C4-2B (cell line): ENCODE measurements around the gene OLFM4.
"Not testable (repeated sequence)": the region's sequence is repeated elsewhere in the genome, so short reads cannot be mapped to it uniquely, and the experiment has no call there.

ENCODE experiments used
- H3K27ac ChIP-seq: fragments of 450-650 bp; 2 replicates; pipeline ENCODE4 v1.5.1; 2017
- ZFX ChIP-seq: fragments of 450-650 bp; IDR thresholded peaks from 2 replicates; pipeline ENCODE4 v1.6.1; 2017
- TF ChIP-seq, protein P1 (sequence below): fragments of 450-650 bp; conservative IDR thresholded peaks from 2 replicates; pipeline ENCODE4 v1.5.1; 2017; ENCODE audit warnings: mild to moderate bottlenecking

Gene OLFM4

GRCh38 chr13:53004573-53004972 lies 24.0 kb upstream of the OLFM4 start:
- TF ChIP-seq, protein P1, sequence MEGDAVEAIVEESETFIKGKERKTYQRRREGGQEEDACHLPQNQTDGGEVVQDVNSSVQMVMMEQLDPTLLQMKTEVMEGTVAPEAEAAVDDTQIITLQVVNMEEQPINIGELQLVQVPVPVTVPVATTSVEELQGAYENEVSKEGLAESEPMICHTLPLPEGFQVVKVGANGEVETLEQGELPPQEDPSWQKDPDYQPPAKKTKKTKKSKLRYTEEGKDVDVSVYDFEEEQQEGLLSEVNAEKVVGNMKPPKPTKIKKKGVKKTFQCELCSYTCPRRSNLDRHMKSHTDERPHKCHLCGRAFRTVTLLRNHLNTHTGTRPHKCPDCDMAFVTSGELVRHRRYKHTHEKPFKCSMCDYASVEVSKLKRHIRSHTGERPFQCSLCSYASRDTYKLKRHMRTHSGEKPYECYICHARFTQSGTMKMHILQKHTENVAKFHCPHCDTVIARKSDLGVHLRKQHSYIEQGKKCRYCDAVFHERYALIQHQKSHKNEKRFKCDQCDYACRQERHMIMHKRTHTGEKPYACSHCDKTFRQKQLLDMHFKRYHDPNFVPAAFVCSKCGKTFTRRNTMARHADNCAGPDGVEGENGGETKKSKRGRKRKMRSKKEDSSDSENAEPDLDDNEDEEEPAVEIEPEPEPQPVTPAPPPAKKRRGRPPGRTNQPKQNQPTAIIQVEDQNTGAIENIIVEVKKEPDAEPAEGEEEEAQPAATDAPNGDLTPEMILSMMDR = peak; percentile 14; the same call in 1 of the 2 replicates
- no peak for TF ChIP-seq ZFX
- no peak overlapping the region for H3K27ac ChIP-seq

- TF ChIP-seq ZFX = no peak
- TF ChIP-seq, protein P1 = no peak
- H3K27ac ChIP-seq = no peak overlapping the region
These were observed 23.0 kb upstream of the OLFM4 start for GRCh38 chr13:53005626-53006025.

- H3K27ac ChIP-seq = no peak overlapping the region
- TF ChIP-seq, protein P1 = no peak
- TF ChIP-seq ZFX = no peak
These were observed 20.7 kb upstream of the OLFM4 start for GRCh38 chr13:53007872-53008271.

- TF ChIP-seq, protein P1 = no peak
- TF ChIP-seq ZFX = no peak
- peak overlapping the region; percentile 26; the same call in 1 of the 2 replicates for H3K27ac ChIP-seq
These were observed 18.1 kb upstream of the OLFM4 start for GRCh38 chr13:53010374-53011105.

DNA sequence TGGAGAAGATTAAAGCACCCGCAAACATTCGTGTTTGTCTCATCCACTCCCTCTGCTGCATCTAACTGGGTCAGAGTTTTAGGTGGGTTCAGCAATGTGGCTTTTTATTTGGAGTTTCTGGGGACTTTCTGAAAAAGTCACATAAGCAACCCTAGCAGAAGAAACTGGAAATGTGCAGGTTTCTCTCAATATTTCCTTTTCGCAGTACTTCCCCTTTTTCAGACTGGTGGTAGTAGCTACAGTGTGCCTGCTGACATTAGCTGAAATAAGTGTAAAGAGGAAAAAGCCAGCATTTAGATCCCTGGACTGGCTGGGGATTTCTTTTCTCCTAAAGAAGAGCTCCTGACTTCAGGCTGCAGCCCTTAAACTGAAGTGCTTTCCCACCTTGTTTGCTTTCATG lies 15.9 kb upstream of the OLFM4 start:
- no peak for TF ChIP-seq ZFX
- TF ChIP-seq, protein P1 = no peak
- H3K27ac ChIP-seq = no peak overlapping the region

- TF ChIP-seq, protein P1 = no peak
- no peak for TF ChIP-seq ZFX
- no peak overlapping the region for H3K27ac ChIP-seq
These were observed 15.5 kb upstream of the OLFM4 start for GRCh38 chr13:53013113-53013512.

DNA sequence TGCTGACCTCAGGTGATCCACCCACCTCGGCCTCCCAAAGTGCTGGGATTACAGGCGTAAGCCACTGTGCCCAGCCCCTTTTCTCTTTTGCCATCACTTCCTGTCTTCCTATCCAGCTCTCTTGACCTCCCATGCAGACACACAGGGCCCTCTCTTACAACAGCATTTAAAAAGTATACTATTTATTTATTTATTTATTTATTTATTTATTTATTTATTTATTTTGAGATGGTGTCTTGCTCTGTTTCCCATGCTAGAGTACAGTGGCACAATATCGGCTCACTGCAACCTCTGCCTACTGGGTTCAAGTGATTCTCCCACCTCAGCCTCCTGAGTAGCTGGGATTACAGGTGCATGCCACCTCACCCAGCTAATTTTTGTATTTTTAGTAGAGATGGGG lies 14.6 kb upstream of the OLFM4 start:
- not testable (repeated sequence) for H3K27ac ChIP-seq
